ENCODE measurements around the gene RGL3. TPM values are rescaled to one million over a fixed set of nuclear protein-coding genes. Genes with fewer than 3 reads are reported as not detected.
A peak's percentile ranks its signal among the peaks of the same experiment; 100 is the strongest.

The RGL3 gene
- total and polyA plus RNA-seq, 10 of the 15 experiments (the other 5 are each of a cell fraction or from before 2014, with no cell fraction given) = not detected

- TF ChIP-seq BCL3 (IDR thresholded peaks at IDR 0.05; ENCODE audit: borderline replicate concordance, insufficient read depth, low read depth, low read length, poor library complexity, severe bottlenecking) = no peak
- TF ChIP-seq NBN (IDR thresholded peaks at IDR 0.05) = 0 out of 2 replicates have a peak, but pooled peaks have one; percentile 33
- peak; percentile 56 for TF ChIP-seq LARP7 (IDR thresholded peaks at IDR 0.05)
- TF ChIP-seq MXI1 (IDR thresholded peaks at IDR 0.05; ENCODE audit: low read depth, low read length) = no peak
- no peak for TF ChIP-seq SREBF1 (IDR thresholded peaks at IDR 0.05; ENCODE audit: low read length)
- TF ChIP-seq IRF3 (IDR thresholded peaks at IDR 0.05) = no peak
- no peak for TF ChIP-seq RAD51 (IDR thresholded peaks at IDR 0.05)
- TF ChIP-seq JUND (IDR thresholded peaks at IDR 0.05; ENCODE audit: low read depth, low read length) = no peak
- peak; percentile 94 for TF ChIP-seq SMARCA5 (IDR thresholded peaks at IDR 0.05)
- TF ChIP-seq ZNF217 (IDR thresholded peaks at IDR 0.05) = peak; percentile 96
Measured at GRCh38 chr19:11373885-11374432, 45.2 kb downstream of the RGL3 start (continued).

All from GM12878 (cell line).